Transverse colon (tissue), 1 donor: Measurements from ENCODE around the gene STK10.

Source experiments
- EP300 ChIP-seq: sonication (generic); formaldehyde crosslinking; IDR thresholded peaks from one replicate; pipeline ENCODE4 v1.6.1; 2017; ENCODE audit warnings: antibody characterized with exemption, low read depth
- POLR2A ChIP-seq: fragments of 450-650 bp; IDR thresholded peaks from one replicate; pipeline ENCODE4 v1.6.1; 2016; ENCODE audit warnings: antibody characterized with exemption, mild to moderate bottlenecking, moderate library complexity

DNA sequence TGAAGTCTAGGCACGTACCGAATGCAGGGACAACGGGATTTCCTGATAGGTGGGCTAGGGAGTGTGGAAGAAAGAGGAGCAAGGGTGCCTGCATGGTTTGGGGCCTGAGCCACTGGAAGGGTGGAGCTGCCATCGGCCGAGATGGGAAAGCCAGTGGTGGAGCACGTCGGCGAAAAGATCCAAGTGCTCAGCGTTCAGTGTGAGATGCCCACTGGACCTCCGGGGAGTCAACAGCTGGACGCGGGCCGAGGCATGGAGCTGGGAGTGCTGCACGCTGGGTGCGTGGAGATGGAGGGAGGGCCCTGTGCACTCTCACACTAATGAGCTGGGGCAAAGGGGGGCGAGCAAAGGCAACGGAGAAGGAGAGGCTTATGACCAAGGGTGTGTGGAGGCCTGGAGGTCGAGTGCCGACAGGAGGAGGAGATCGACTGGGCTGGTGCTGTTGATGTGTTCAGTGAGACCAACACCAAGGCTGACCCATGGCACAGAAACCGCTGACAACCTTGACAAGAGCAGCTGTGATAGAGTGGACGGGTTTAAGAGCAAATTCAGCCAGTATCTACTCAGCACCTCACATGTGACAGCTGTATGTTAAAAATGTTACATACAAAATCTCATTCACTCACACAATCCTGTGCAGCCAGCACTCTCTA is 85.7 kb downstream of the STK10 start:
- TF ChIP-seq POLR2A (no peak), EP300 (no peak)
